ENCODE measurements around the gene PPHLN1.
"Not testable (repeated sequence)": the region's sequence is repeated elsewhere in the genome, so short reads cannot be mapped to it uniquely, and the experiment has no call there.

The PPHLN1 gene

DNA sequence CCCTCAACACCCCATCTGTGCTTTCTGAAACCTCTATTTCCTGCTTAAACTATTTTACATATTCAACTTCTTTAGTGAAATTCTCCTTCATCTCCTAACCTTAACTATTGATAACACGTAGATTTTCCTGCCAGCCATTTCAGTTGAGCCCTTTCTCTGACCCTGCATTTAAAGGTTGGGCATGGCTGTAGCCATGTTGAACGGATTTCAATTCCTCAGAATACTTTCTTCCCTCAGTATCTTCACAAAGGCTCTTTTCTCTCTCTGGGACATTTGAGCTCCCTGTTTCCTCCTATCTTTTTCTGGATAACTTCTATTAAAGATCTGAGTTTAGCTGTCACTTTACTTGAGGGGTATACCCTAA is 1.2 kb downstream of the PPHLN1 start:
- TF ChIP-seq CTCF (IDR thresholded peaks at IDR 0.05; ENCODE audit: extremely low read depth, insufficient read depth, missing control alignments), result no peak
- in situ Hi-C loops (cut with MboI; ENCODE audit: low pct_unique_long_range_greater_than_20kb, low sequenced_read_pairs, unreplicated experiment), result loop anchor here (25.0 kb wide), 1 partner anchor 190 kb away; the partner anchor contains the start of gene GXYLT1
- DNase-seq (ENCODE audit: low spot score), result no peak

- in situ Hi-C loops (cut with MboI; ENCODE audit: low pct_unique_long_range_greater_than_20kb, low sequenced_read_pairs, unreplicated experiment), result loop anchor here (25.0 kb wide), 1 partner anchor 193 kb away; the partner anchor contains the start of gene GXYLT1
- DNase-seq (ENCODE audit: low spot score), result not testable (repeated sequence)
Observed at GRCh38 chr12:42330097-42330496, 4.1 kb downstream of the PPHLN1 start.

GRCh38 chr12:42332301-42333285 is 6.6 kb downstream of the PPHLN1 start:
- peak; percentile 61 for TF ChIP-seq CTCF (IDR thresholded peaks at IDR 0.05; ENCODE audit: extremely low read depth, insufficient read depth, missing control alignments)
- in situ Hi-C loops (cut with MboI; ENCODE audit: low pct_unique_long_range_greater_than_20kb, low sequenced_read_pairs, unreplicated experiment), result loop anchor here (25.0 kb wide), 1 partner anchor 195 kb away; the partner anchor contains the start of gene GXYLT1
- peak; percentile 54 for DNase-seq (ENCODE audit: low spot score)

- TF ChIP-seq CTCF (IDR thresholded peaks at IDR 0.05; ENCODE audit: extremely low read depth, insufficient read depth, missing control alignments), result no peak
- in situ Hi-C loops (cut with MboI; ENCODE audit: low pct_unique_long_range_greater_than_20kb, low sequenced_read_pairs, unreplicated experiment), result loop anchor here (25.0 kb wide), 1 partner anchor 199 kb away; the partner anchor contains the start of gene GXYLT1
- no peak for DNase-seq (ENCODE audit: low spot score)
Observed at GRCh38 chr12:42336286-42336685, 10.3 kb downstream of the PPHLN1 start.

- DNase-seq (ENCODE audit: low spot score), result no peak
- no peak for TF ChIP-seq CTCF (IDR thresholded peaks at IDR 0.05; ENCODE audit: extremely low read depth, insufficient read depth, missing control alignments)
- in situ Hi-C loops (cut with MboI; ENCODE audit: low pct_unique_long_range_greater_than_20kb, low sequenced_read_pairs, unreplicated experiment), result loop anchor here (25.0 kb wide), 1 partner anchor 201 kb away; the partner anchor contains the start of gene GXYLT1
Observed at GRCh38 chr12:42338280-42338679, 12.3 kb downstream of the PPHLN1 start.

DNA sequence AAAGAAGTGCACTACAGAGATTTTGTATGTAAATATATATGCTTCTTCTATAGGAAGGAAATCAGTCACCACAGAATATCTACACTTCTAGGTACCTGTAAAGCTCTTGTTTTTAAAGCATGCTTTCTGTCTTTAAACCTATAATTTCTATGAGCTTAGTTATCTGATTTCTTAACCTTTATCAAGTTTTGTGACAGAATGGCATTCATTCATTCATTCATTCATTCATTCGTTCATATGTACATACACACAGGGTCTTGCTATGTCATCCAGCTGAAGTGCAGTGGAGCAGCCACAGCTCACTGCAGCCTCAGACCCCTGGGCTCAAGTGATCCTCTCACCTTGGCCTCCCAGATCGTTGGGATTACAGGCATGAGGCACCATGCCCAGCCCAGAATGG is 16.1 kb downstream of the PPHLN1 start:
- no peak for TF ChIP-seq CTCF (IDR thresholded peaks at IDR 0.05; ENCODE audit: extremely low read depth, insufficient read depth, missing control alignments)
- DNase-seq (ENCODE audit: low spot score), result no peak
- in situ Hi-C loops (cut with MboI; ENCODE audit: low pct_unique_long_range_greater_than_20kb, low sequenced_read_pairs, unreplicated experiment), result loop anchor here (25.0 kb wide), 1 partner anchor 205 kb away; the partner anchor contains the start of gene GXYLT1

DNA sequence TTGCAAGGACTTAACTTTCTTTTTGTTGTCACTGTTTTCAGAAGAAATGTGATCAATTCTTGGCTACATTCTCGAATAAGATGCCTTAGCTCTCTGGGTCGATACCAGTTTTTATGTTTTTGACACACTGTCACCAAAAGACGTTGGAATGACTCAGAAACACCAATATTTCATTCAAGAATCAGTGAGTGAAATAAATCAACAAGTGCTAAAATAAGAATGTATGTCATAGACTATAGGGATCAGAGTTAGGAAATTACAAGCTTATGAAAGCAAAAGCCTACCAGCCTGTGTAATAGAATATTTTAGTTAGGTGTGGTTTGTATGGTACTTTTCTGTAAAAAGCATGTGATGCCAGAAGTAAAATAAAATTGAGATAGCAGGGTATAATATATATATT is 17.8 kb downstream of the PPHLN1 start:
- TF ChIP-seq CTCF (IDR thresholded peaks at IDR 0.05; ENCODE audit: extremely low read depth, insufficient read depth, missing control alignments), result no peak
- in situ Hi-C loops (cut with MboI; ENCODE audit: low pct_unique_long_range_greater_than_20kb, low sequenced_read_pairs, unreplicated experiment), result loop anchor here (25.0 kb wide), 1 partner anchor 206 kb away; the partner anchor contains the start of gene GXYLT1
- DNase-seq (ENCODE audit: low spot score), result no peak
